Measurements from ENCODE around the gene CCDC33. TPM values are rescaled to one million over a fixed set of nuclear protein-coding genes. Genes with fewer than 3 reads are reported as not detected.

Gene CCDC33
- total RNA-seq, 1 donor from 2014 or later = not detected

DNA sequence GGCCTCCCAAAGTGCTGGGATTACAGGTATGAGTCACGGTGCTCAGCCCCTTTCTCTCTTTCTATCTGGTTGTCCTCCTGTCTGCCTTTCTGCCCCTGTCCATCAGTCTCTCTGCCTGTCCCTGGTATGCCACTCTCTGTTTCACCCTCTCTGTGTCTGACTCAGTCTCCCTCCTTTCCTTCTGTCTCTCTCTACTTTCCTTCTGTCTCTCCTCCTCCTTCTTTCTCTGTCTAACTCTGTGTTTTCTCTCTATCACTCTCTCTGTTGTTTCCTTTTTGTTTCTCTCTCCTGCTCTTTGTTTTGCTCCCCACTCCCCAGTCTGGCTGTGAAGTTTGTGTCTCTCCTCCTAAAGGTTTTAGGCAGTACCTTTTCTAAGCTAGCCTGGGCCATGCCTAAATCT is 24.5 kb upstream of the CCDC33 start:
- Mint-ChIP-seq H3K4me3 (ENCODE audit: unreplicated experiment) (no peak overlapping the region), H3K9me3 (ENCODE audit: unreplicated experiment) (no peaks in the 10 kb centered on the region), H3K27me3 (ENCODE audit: unreplicated experiment) (no peaks in the 10 kb centered on the region), H3K4me1 (ENCODE audit: unreplicated experiment) (peaks cover 49% of the 10 kb centered on the region), H3K27ac (ENCODE audit: unreplicated experiment) (no peak overlapping the region), H3K36me3 (ENCODE audit: unreplicated experiment) (no peaks in the 10 kb centered on the region)
- TF ChIP-seq, protein P1, sequence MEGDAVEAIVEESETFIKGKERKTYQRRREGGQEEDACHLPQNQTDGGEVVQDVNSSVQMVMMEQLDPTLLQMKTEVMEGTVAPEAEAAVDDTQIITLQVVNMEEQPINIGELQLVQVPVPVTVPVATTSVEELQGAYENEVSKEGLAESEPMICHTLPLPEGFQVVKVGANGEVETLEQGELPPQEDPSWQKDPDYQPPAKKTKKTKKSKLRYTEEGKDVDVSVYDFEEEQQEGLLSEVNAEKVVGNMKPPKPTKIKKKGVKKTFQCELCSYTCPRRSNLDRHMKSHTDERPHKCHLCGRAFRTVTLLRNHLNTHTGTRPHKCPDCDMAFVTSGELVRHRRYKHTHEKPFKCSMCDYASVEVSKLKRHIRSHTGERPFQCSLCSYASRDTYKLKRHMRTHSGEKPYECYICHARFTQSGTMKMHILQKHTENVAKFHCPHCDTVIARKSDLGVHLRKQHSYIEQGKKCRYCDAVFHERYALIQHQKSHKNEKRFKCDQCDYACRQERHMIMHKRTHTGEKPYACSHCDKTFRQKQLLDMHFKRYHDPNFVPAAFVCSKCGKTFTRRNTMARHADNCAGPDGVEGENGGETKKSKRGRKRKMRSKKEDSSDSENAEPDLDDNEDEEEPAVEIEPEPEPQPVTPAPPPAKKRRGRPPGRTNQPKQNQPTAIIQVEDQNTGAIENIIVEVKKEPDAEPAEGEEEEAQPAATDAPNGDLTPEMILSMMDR (IDR thresholded peaks at IDR 0.05) = no peak
- no peak for DNase-seq (ENCODE audit: extremely low spot score, unreplicated experiment)

DNA sequence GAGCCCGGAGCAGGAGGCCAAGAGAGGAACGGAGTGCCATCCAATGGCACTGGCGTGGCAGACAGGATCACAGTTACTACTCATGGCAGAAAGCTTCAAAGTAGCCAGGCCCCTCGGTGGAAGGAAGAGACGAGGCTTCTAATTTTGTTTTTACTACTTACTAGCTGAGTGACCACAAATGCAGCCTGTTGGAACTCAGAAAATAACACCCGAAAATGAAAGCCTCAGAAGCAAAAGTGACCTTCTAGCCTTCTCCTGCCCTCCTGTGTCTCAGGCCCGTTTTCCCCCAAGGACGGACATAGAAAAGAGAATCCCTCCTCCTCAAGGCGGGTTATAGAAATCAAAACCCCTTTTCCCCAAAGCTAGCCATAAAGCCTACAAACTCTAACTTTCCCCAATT is 23.6 kb upstream of the CCDC33 start:
- TF ChIP-seq, protein P1 (IDR thresholded peaks at IDR 0.05) = no peak
- H3K27ac Mint-ChIP-seq (ENCODE audit: unreplicated experiment) = no peak overlapping the region
- no peak overlapping the region for H3K4me3 Mint-ChIP-seq (ENCODE audit: unreplicated experiment)
- H3K4me1 Mint-ChIP-seq (ENCODE audit: unreplicated experiment) = peaks cover 43% of the 10 kb centered on the region
- H3K27me3 Mint-ChIP-seq (ENCODE audit: unreplicated experiment) = no peaks in the 10 kb centered on the region
- no peak for DNase-seq (ENCODE audit: extremely low spot score, unreplicated experiment)
- H3K9me3 Mint-ChIP-seq (ENCODE audit: unreplicated experiment) = no peaks in the 10 kb centered on the region
- H3K36me3 Mint-ChIP-seq (ENCODE audit: unreplicated experiment) = no peaks in the 10 kb centered on the region

- Mint-ChIP-seq H3K36me3 (ENCODE audit: unreplicated experiment) (no peaks in the 10 kb centered on the region), H3K4me1 (ENCODE audit: unreplicated experiment) (peaks cover 36% of the 10 kb centered on the region), H3K9me3 (ENCODE audit: unreplicated experiment) (no peaks in the 10 kb centered on the region), H3K27me3 (ENCODE audit: unreplicated experiment) (no peaks in the 10 kb centered on the region), H3K27ac (ENCODE audit: unreplicated experiment) (no peak overlapping the region), H3K4me3 (ENCODE audit: unreplicated experiment) (no peak overlapping the region)
- DNase-seq (ENCODE audit: extremely low spot score, unreplicated experiment) = no peak
- TF ChIP-seq, protein P1 (IDR thresholded peaks at IDR 0.05) = no peak
These were observed 22.3 kb upstream of the CCDC33 start for GRCh38 chr15:74213858-74214284.

GRCh38 chr15:74214324-74215021 is 21.7 kb upstream of the CCDC33 start:
- Mint-ChIP-seq H3K27me3 (ENCODE audit: unreplicated experiment) (no peaks in the 10 kb centered on the region), H3K9me3 (ENCODE audit: unreplicated experiment) (no peaks in the 10 kb centered on the region), H3K4me3 (ENCODE audit: unreplicated experiment) (no peak overlapping the region), H3K36me3 (ENCODE audit: unreplicated experiment) (no peaks in the 10 kb centered on the region), H3K27ac (ENCODE audit: unreplicated experiment) (peak overlapping the region; percentile 47), H3K4me1 (ENCODE audit: unreplicated experiment) (peaks cover 30% of the 10 kb centered on the region)
- DNase-seq (ENCODE audit: extremely low spot score, unreplicated experiment) = no peak
- TF ChIP-seq, protein P1 (IDR thresholded peaks at IDR 0.05) = no peak

- TF ChIP-seq, protein P1 (IDR thresholded peaks at IDR 0.05) = no peak
- Mint-ChIP-seq H3K27ac (ENCODE audit: unreplicated experiment) (no peak overlapping the region), H3K36me3 (ENCODE audit: unreplicated experiment) (no peaks in the 10 kb centered on the region), H3K9me3 (ENCODE audit: unreplicated experiment) (no peaks in the 10 kb centered on the region), H3K27me3 (ENCODE audit: unreplicated experiment) (peaks cover 8% of the 10 kb centered on the region), H3K4me3 (ENCODE audit: unreplicated experiment) (no peak overlapping the region), H3K4me1 (ENCODE audit: unreplicated experiment) (peaks cover 26% of the 10 kb centered on the region)
- no peak for DNase-seq (ENCODE audit: extremely low spot score, unreplicated experiment)
These were observed 20.2 kb upstream of the CCDC33 start for GRCh38 chr15:74215958-74216357.

Data from osteocyte (in vitro differentiated cells).